Left lung (tissue), 10 donors: ENCODE results near the gene SLC27A1. TPM values are rescaled to one million over a fixed set of nuclear protein-coding genes. Genes with fewer than 3 reads are reported as not detected.
A peak's percentile ranks its signal among the peaks of the same experiment; 100 is the strongest.

Experiments used
- ATAC-seq: fragments of 200-7000 bp; cut with Tn5 transposase; one replicate; pipeline ENCODE4 v1.9.1; 2020; ENCODE audit warnings: moderate library complexity
- DNase-seq, 4 donors: peaks; one replicate each; pipeline ENCODE4 v3.0.0-alpha.2; 2013 to 2020
- H3K27ac ChIP-seq, 2 donors: fragments of 200-600 bp; sonication (generic) in 1 of 2; one replicate each; pipeline versions ENCODE4 v1.5.0 to v1.8.0; 2020 to 2021
- H3K27me3 ChIP-seq, 2 donors: fragments of 200-600 bp; sonication (generic) in 1 of 2; one replicate each; pipeline versions ENCODE4 v1.5.0 to v1.8.0; 2020 to 2021
- H3K36me3 ChIP-seq, 2 donors: fragments of 200-600 bp; sonication (generic) in 1 of 2; one replicate each; pipeline versions ENCODE4 v1.5.0 to v1.8.0; 2020 to 2021
- H3K4me1 ChIP-seq, 2 donors: fragments of 200-600 bp; one replicate each; pipeline ENCODE4 v1.8.0; 2021
- H3K4me3 ChIP-seq, 2 donors: fragments of 200-600 bp; sonication (generic) in 1 of 2; one replicate each; pipeline versions ENCODE4 v1.5.0 to v1.8.0; 2020 to 2021; ENCODE audit warnings: mild to moderate bottlenecking in 1 of 2
- H3K9me3 ChIP-seq, 2 donors: fragments of 200-600 bp; sonication (generic) in 1 of 2; one replicate each; pipeline versions ENCODE4 v1.5.0 to v1.8.0; 2020 to 2021
- intact Hi-C, 2 donors: fragments of 100-400 bp; cut with DNase I; formaldehyde crosslinking; loops; one replicate each; pipeline versions ENCODE4 v1.11.2 to v1.14.2; 2022
- polyA plus RNA-seq, 6 donors: library from polyadenylated mRNA; unstranded; fragments of 120-200 nt; gene quantifications; one replicate each; pipeline ENCODE4 v1.2.1, GENCODE V29; 2013; ENCODE audit not compliant: insufficient read length in 6 of 6
- total RNA-seq, 2 donors: library from RNA; stranded (reverse); fragmentation: NEBNext Ultra II Directional; extraction: Animal tissue kit (Norgen Biotek cat#: 25700); gene quantifications; one replicate each; pipeline ENCODE4 v1.2.1, GENCODE V29; 2021
- TF ChIP-seq, protein P1 (sequence below), 2 donors: fragments of 200-600 bp; sonication (generic) in 1 of 2; IDR thresholded peaks; one replicate each; pipeline versions ENCODE4 v1.5.0 to v1.8.0; 2021; ENCODE audit warnings: antibody characterized with exemption in 2 of 2
- donor health status: DM: no; HTN: yes; CAD: no.
- donor health status: DM: no; HTN: no; CAD: no.

The SLC27A1 gene
- total and polyA plus RNA-seq, 8 donors: 16.9 to 28.1 (median 24.1) TPM

- no peak for ATAC-seq
- no peaks in the 10 kb centered on the region for H3K4me1 ChIP-seq
- no peaks in the 10 kb centered on the region for H3K27me3 ChIP-seq
- TF ChIP-seq, protein P1, sequence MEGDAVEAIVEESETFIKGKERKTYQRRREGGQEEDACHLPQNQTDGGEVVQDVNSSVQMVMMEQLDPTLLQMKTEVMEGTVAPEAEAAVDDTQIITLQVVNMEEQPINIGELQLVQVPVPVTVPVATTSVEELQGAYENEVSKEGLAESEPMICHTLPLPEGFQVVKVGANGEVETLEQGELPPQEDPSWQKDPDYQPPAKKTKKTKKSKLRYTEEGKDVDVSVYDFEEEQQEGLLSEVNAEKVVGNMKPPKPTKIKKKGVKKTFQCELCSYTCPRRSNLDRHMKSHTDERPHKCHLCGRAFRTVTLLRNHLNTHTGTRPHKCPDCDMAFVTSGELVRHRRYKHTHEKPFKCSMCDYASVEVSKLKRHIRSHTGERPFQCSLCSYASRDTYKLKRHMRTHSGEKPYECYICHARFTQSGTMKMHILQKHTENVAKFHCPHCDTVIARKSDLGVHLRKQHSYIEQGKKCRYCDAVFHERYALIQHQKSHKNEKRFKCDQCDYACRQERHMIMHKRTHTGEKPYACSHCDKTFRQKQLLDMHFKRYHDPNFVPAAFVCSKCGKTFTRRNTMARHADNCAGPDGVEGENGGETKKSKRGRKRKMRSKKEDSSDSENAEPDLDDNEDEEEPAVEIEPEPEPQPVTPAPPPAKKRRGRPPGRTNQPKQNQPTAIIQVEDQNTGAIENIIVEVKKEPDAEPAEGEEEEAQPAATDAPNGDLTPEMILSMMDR (IDR thresholded peaks at IDR 0.05): no peak
- DNase-seq: peak in 1 of 4 donors; percentile 37
- no peaks in the 10 kb centered on the region for H3K36me3 ChIP-seq
- H3K4me3 ChIP-seq: no peak overlapping the region
- no peaks in the 10 kb centered on the region for H3K9me3 ChIP-seq
- no peak overlapping the region for H3K27ac ChIP-seq
- intact Hi-C loops: no loop called here
Observed at GRCh38 chr19:17429641-17430113, 40.6 kb upstream of the SLC27A1 start.

DNA sequence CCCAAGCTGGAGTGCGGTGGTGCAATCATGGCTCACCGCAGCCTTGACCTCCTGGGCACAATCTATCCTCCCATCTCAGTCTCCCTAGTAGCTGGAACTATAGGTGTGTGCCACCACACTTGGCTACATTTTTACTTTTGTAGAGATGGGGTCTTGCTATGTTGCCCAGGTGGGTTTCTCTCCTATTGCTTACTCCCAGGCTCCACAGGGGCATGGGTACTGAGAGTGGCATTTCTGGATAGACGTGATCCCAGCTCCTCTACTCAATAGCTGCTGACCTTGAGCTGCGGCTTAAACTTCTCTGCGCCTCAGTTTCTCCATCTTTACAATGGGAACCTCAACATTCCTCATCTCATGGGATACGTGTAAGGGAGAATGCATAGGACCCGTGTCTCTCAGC lies 38.9 kb upstream of the SLC27A1 start:
- DNase-seq (no peak), ATAC-seq (no peak)
- H3K36me3 ChIP-seq: no peaks in the 10 kb centered on the region
- TF ChIP-seq, protein P1 (IDR thresholded peaks at IDR 0.05): no peak
- no peaks in the 10 kb centered on the region for H3K9me3 ChIP-seq
- intact Hi-C loops: no loop called here
- no peak overlapping the region for H3K27ac ChIP-seq
- no peak overlapping the region for H3K4me3 ChIP-seq
- H3K4me1 ChIP-seq: no peaks in the 10 kb centered on the region
- H3K27me3 ChIP-seq: no peaks in the 10 kb centered on the region

- intact Hi-C loops: no loop called here
- no peaks in the 10 kb centered on the region for H3K36me3 ChIP-seq
- no peaks in the 10 kb centered on the region for H3K4me1 ChIP-seq
- TF ChIP-seq, protein P1 (IDR thresholded peaks at IDR 0.05): no peak
- no peaks in the 10 kb centered on the region for H3K9me3 ChIP-seq
- ATAC-seq (no peak), DNase-seq (peak in 1 of 4 donors; percentile 39)
- H3K27ac ChIP-seq: no peak overlapping the region
- no peaks in the 10 kb centered on the region for H3K27me3 ChIP-seq
- no peak overlapping the region for H3K4me3 ChIP-seq
Observed at GRCh38 chr19:17435218-17435617, 35.1 kb upstream of the SLC27A1 start.

DNA sequence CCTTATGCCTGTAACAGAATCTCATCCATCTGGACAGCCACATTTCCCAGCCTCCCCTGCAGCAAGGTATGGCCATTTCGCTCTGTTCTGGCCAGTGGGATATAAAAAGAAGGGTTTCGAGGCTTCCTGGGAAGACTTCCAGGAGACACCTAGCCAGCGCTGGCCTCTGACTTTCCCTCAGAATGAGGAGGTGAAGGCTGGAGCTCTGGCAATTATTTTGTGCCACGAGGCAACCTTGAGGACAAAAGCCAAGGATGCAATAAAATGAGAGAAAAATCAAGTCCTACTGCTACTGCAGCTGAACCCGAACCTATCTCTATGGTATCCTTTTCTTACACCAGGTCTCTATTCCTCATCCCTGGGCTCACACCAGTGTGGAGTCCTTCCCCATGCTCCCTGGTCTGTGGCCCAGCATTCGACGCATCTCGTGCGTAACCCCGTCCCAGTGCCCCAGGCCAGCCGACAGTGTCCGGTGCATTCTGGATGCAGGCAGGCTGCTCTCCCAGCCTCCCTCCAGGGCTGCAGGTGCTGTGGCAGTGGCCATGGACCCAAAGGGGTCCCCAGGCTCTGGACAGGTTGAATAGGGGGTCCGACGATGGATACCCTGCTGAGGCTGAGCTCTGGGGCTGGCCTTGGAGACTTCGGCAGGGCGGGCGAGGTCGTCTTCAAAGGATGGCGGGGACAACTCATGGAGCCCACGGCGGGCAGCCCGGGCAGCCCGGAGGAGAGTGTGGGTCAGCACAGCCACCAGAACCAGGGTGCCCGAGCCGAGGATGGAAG lies 34.0 kb upstream of the SLC27A1 start:
- TF ChIP-seq, protein P1 (IDR thresholded peaks at IDR 0.05): no peak
- ATAC-seq (no peak), DNase-seq (peak in 1 of 4 donors; percentile 58)
- Histone ChIP-seq H3K36me3 (no peaks in the 10 kb centered on the region), H3K27ac (no peak overlapping the region), H3K9me3 (no peaks in the 10 kb centered on the region), H3K27me3 (no peaks in the 10 kb centered on the region), H3K4me3 (no peak overlapping the region), H3K4me1 (no peaks in the 10 kb centered on the region)
- intact Hi-C loops: no loop called here

DNA sequence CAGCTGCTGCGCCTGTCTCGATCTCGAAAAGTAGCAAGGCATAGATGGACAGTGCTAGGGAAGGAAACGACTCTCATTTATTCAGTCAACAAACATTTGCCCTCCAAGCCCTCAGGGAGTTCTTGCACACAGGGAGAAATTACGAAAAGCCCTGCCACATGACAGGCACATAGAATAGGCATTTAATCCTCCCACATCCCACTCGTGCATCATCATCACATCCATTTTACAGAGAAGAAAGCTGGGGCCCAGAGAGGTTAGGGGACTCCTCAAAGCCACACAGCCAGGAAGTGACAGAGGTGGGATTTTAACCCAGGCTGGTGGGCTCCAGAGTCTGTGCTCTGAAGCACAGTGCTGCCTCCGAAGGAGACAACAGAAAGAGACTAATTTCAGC lies 33.5 kb upstream of the SLC27A1 start:
- TF ChIP-seq, protein P1 (IDR thresholded peaks at IDR 0.05): no peak
- H3K27ac ChIP-seq: no peak overlapping the region
- no peak for ATAC-seq
- no peaks in the 10 kb centered on the region for H3K36me3 ChIP-seq
- no peak overlapping the region for H3K4me3 ChIP-seq
- DNase-seq: no peak
- H3K9me3 ChIP-seq: no peaks in the 10 kb centered on the region
- H3K27me3 ChIP-seq: no peaks in the 10 kb centered on the region
- no peaks in the 10 kb centered on the region for H3K4me1 ChIP-seq
- intact Hi-C loops: no loop called here
